ENCODE data around the gene IMPA2.

Gene IMPA2

GRCh38 chr18:11991021-11991795 is 9.9 kb downstream of the IMPA2 start:
- DNase-seq: no peak

- DNase-seq: no peak
These were observed 10.9 kb downstream of the IMPA2 start for GRCh38 chr18:11992096-11992790.

- no peak for DNase-seq
These were observed 12.1 kb downstream of the IMPA2 start for GRCh38 chr18:11993264-11993916.

- DNase-seq: no peak
These were observed 13.0 kb downstream of the IMPA2 start for GRCh38 chr18:11994336-11994702.

GRCh38 chr18:11994703-11995444 is 13.6 kb downstream of the IMPA2 start:
- DNase-seq: no peak

- DNase-seq: peak; percentile 25
These were observed 14.3 kb downstream of the IMPA2 start for GRCh38 chr18:11995445-11996189.

- no peak for DNase-seq
These were observed 15.0 kb downstream of the IMPA2 start for GRCh38 chr18:11996190-11996754.

GRCh38 chr18:11996907-11997306 is 15.6 kb downstream of the IMPA2 start:
- no peak for DNase-seq

GRCh38 chr18:11997466-11997865 is 16.2 kb downstream of the IMPA2 start:
- DNase-seq: no peak

- DNase-seq: no peak
These were observed 16.9 kb downstream of the IMPA2 start for GRCh38 chr18:11998193-11998592.

GRCh38 chr18:11999429-11999828 is 18.1 kb downstream of the IMPA2 start:
- DNase-seq: no peak

- no peak for DNase-seq
These were observed 18.9 kb downstream of the IMPA2 start for GRCh38 chr18:12000072-12000659.

- no peak for DNase-seq
These were observed 20.1 kb downstream of the IMPA2 start for GRCh38 chr18:12001421-12001820.

GRCh38 chr18:12003894-12004293 is 22.6 kb downstream of the IMPA2 start:
- DNase-seq: no peak

- DNase-seq: no peak
These were observed 24.5 kb downstream of the IMPA2 start for GRCh38 chr18:12005538-12006487.

GRCh38 chr18:12006488-12006840 is 25.2 kb downstream of the IMPA2 start:
- DNase-seq: no peak

GRCh38 chr18:12007063-12007462 is 25.8 kb downstream of the IMPA2 start:
- DNase-seq: no peak

GRCh38 chr18:12008181-12008767 is 27.0 kb downstream of the IMPA2 start:
- no peak for DNase-seq

GRCh38 chr18:12008842-12009580 is 27.7 kb downstream of the IMPA2 start:
- DNase-seq: no peak

Measured in NCI-H2171 treated with DMSO at 0.1 percent for 48 hours (cell line).